SK-N-MC (cell line): ENCODE data around the gene EDN2.

Experiments
- DNase-seq: peaks from one replicate; pipeline ENCODE4 v3.0.0-alpha.2; 2011; ENCODE audit warnings: low read depth, low spot score
- H3K27ac ChIP-seq: fragments of 200-600 bp; sonication (generic); 2 replicates; pipeline ENCODE4 v1.5.1; 2016; ENCODE audit warnings: mixed run types
- H3K36me3 ChIP-seq: fragments of 200-600 bp; sonication (generic); 2 replicates; pipeline ENCODE4 v1.6.1; 2017; ENCODE audit warnings: antibody characterized with exemption, low read length, mixed read lengths; ENCODE audit not compliant: insufficient read depth
- H3K4me3 ChIP-seq: fragments of 200-600 bp; sonication (generic); 2 replicates; pipeline ENCODE4 v1.5.1; 2016
- H3K9ac ChIP-seq: fragments of 200-600 bp; sonication (generic); 2 replicates; pipeline ENCODE4 v1.8.0; 2017; ENCODE audit warnings: mixed run types, mixed read lengths; ENCODE audit not compliant: insufficient read length
- H3K9me3 ChIP-seq: fragments of 200-600 bp; sonication (generic); 2 replicates; pipeline ENCODE4 v1.6.1; 2017; ENCODE audit warnings: low read depth, mild to moderate bottlenecking, antibody characterized with exemption, low read length, moderate library complexity, mixed read lengths
- EZH2 ChIP-seq: fragments of 200-600 bp; sonication (generic); IDR thresholded peaks from one replicate; pipeline ENCODE4 v1.6.1; 2017; ENCODE audit warnings: antibody characterized with exemption
- FOXP2 ChIP-seq: optimal IDR thresholded peaks from 2 replicates; pipeline ENCODE3; 2011; ENCODE audit warnings: mild to moderate bottlenecking, moderate library complexity; ENCODE audit not compliant: insufficient read depth; ENCODE audit errors: extremely low read length, control extremely low read depth
- POLR2AphosphoS5 ChIP-seq: IDR thresholded peaks from 2 replicates; pipeline ENCODE4 v1.6.1; 2012; ENCODE audit warnings: mild to moderate bottlenecking, low read depth, low read length, borderline replicate concordance

The EDN2 gene

DNA sequence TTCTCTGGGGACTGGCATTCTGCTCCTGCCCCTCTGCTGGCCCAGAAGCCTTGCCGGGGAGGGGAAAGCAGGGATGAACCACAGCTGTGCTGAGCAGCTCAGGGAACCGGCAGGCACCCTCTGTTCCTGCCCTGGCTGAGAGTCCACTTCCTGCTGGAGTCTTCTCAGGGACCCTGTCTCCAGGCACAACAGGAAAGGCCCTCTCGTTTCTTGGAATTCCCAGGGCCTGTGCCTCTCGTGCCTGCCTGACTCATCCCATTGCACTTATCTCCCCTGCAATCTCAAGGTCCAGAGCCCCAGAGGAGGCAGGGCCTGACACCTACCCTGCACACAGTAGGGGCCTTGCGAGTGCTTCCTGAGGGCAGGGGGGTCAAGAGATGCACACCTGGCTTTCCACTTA, 1.1 kb upstream of the EDN2 start:
- Histone ChIP-seq H3K9ac (no peak overlapping the region), H3K27ac (no peak overlapping the region), H3K4me3 (no peak overlapping the region), H3K9me3 (no peaks in the 10 kb centered on the region), H3K36me3 (no peaks in the 10 kb centered on the region)
- TF ChIP-seq FOXP2 (no peak), POLR2AphosphoS5 (no peak)
- no peak for DNase-seq

DNA sequence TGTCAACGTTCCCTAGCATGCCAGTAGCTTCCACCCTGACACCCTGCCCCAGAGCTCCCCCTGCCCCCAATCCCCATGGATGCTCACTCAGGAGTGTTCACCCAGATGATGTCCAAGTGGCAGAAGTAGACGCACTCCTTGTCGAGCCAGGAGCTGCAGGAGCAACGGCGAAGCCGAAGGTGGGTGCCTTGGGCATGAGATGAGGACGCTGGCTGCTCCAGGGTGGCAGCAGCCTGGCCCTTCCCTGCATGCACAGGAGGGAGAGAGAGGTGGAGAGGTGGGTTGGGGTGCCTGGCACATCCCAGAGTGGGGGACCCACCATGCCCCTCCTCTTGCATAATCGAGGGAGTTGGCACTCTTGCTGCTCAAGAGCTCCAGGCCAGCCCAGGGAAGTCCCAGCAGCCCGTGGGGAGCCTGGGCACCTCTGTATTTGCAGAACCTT, 502 bp downstream of the EDN2 start:
- DNase-seq: no peak
- no peak overlapping the region for H3K27ac ChIP-seq
- no peak overlapping the region for H3K4me3 ChIP-seq
- no peaks in the 10 kb centered on the region for H3K9me3 ChIP-seq
- H3K9ac ChIP-seq: no peak overlapping the region
- no peaks in the 10 kb centered on the region for H3K36me3 ChIP-seq
- TF ChIP-seq FOXP2: no peak
- TF ChIP-seq POLR2AphosphoS5: no peak
- TF ChIP-seq EZH2: no peak

DNA sequence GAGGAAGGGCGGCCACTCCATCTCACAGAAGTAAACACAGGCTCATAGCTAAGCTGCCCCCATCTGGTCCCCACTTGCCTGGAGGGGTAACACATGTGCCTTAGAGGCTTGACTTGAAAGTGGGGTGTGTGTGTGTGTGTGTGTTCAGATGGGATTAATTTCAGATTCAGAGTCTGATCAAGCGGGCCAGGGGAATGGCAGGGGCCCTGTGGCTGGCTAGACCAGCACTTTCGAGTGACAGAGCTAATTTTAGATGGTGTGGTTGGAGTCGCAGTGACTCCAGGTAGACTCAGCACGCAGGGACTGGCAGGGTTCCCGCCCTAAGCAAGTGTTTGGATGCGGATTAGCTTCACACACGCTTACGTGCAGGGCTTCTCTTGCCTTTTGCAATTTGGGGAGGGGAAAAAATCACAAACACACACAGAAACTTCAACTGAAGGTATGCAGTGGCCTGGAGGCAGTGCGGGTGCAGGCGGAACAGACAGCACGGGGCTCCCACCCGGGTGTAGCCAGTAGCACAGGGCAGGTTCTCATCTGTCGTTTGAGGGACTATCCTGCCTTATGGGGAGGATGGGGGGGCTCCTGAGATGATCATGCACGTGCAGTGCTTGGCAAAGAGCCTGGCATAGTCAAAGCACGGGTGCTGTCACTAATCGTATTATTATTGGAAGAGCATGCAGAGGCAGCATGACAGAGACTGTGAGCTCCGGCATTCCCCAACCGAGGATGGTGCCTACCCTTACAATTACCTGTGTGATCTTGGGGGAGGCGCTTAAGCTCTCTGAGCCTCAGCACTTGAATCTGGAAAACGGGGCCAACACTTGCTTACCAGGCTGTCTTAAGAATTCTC, 1.3 kb downstream of the EDN2 start:
- Histone ChIP-seq H3K36me3 (no peaks in the 10 kb centered on the region), H3K9me3 (no peaks in the 10 kb centered on the region), H3K27ac (peak overlapping the region; percentile 29; the same call in 1 of the 2 replicates), H3K4me3 (peak overlapping the region; percentile 52), H3K9ac (no peak overlapping the region)
- TF ChIP-seq EZH2 (no peak), FOXP2 (no peak), POLR2AphosphoS5 (no peak)
- no peak for DNase-seq

DNA sequence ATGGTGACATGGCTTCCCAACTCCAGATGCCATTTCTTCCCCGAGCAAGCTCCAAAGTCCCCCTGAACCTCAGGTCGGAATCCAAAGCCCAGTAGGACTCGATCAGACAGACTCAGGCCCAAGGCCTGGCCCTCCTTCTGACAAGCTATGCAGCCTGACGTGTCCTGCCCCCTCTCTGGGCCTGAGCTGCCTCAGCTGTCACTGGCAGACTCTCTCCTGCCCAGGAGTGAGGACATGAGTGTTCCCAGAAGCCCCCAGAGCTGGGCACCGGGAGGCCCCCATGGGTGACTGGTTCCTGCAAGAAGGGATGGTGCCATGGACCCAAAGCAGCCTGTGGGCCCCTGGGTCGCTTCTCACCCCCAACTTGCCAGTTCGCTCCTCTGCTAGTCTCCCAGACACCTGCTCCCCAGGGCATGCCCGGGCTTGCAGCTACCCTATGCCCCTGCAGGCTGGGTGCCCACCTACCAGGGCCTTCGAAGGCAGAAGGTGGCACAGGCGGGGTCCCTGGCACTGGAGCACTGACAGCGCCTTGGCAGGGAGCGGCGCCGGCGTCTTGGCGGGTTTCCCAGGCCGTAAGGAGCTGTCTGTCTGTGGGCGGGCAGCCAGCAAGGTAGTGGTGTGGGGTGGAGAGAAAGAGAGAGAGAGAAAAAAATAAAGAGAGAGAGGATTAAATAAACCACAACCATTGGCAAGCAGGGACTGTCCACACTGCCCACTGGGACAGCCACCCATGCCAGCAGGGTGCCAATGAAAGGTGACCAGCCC, 2.3 kb downstream of the EDN2 start:
- TF ChIP-seq POLR2AphosphoS5: no peak
- TF ChIP-seq FOXP2: no peak
- TF ChIP-seq EZH2: no peak
- no peak overlapping the region for H3K27ac ChIP-seq
- peak overlapping the region; percentile 52 for H3K4me3 ChIP-seq
- no peaks in the 10 kb centered on the region for H3K36me3 ChIP-seq
- DNase-seq: no peak
- no peak overlapping the region for H3K9ac ChIP-seq
- no peaks in the 10 kb centered on the region for H3K9me3 ChIP-seq

DNA sequence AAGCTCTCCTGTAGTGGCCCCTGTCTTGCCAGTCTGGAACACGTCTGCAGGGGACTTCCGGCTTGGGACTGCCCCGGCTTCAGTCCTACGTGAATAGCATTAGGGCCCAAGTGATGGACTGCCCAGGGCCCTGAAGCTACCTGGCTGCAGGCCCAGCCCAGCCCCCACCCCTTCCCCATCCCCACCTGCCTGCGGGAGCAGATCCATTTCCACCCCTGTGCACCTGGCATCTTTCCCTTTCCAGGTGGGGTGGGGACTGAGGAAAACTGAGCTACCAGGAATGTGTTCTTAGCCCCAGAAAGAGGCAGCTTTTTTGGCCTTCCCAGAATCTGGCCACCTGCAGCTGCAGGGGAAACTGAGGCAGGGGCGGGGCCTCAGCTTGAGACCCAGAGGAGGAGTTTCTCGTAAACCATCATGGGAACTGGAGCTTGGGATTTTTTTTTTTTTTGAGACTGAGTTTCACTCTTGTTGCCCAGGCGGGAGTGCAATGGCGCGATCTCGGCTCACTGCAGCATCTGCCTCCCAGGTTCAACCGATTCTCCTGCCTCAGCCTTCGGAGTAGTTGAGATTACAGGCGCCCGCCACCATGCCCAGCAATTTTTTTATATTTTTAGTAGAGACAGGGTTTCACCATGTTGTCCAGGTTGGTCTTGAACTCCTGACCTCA, 3.2 kb downstream of the EDN2 start:
- Histone ChIP-seq H3K27ac (no peak overlapping the region), H3K9me3 (no peaks in the 10 kb centered on the region), H3K4me3 (no peak overlapping the region), H3K36me3 (no peaks in the 10 kb centered on the region), H3K9ac (no peak overlapping the region)
- TF ChIP-seq POLR2AphosphoS5 (no peak), EZH2 (no peak), FOXP2 (no peak)
- DNase-seq: no peak

DNA sequence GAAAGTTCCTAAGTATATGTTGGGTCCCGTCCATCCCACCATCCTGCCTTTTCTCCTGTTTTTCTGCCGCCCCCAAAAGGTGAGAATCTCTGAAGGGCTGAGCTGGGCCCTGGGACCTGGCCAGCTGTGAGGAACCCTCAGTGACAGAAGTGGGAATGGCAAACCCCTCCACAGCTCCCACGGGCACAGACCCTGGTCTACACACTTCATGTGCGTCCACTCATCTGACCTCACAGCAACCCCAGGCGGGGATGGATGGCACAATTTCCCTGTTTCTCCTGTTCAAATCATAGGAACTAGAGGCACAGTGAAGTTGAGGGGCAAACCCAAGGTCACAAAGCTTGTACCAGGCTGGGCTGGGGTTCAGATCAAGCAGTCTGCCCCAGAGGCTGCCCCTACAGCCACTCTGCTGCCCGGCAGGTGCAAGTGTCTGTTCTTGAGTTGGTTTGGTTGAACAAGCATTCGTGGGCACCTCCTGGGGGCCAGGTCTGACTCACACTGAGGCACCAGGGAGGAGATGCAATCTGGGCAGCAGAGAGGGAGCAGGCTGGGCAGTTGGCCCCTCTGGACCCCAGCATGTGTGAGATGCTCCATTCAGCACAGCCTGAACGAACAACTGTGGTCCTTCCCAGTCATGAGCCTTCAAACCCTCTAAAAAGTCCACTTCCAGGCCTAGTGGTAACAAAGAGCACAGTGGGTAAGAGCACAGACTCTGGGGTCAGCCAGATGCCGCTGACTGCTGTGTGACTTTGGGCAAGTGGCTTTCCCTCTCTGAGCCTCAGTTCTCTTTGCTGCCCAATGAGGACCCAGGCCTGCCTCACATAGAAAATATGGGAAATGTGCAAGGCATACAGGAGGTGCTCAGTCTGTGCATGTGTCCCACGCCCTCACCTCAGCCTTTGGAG, 4.0 kb downstream of the EDN2 start:
- DNase-seq: no peak
- TF ChIP-seq FOXP2 (no peak), EZH2 (no peak), POLR2AphosphoS5 (no peak)
- no peak overlapping the region for H3K27ac ChIP-seq

DNA sequence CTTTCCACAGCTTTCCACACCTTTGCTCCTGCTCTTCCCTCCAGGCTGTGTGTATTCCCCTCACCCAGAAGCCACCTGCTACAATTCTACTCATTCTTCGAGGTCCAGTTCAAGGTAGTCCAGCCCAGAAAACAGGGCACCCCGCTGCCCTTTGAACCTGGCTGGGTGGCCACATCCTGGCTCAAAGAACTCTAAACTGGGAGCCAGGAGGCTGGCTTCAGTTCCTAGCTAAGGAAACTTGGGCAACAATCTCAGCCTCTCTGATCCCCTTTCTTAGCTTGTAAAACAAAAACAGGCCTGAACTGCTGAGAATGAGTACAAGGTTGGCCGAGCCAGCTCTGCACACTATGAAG, 4.7 kb downstream of the EDN2 start:
- DNase-seq: no peak
- no peak overlapping the region for H3K9ac ChIP-seq
- H3K27ac ChIP-seq: no peak overlapping the region
- TF ChIP-seq FOXP2: no peak
- no peak for TF ChIP-seq EZH2
- TF ChIP-seq POLR2AphosphoS5: no peak
- no peaks in the 10 kb centered on the region for H3K36me3 ChIP-seq
- H3K9me3 ChIP-seq: no peaks in the 10 kb centered on the region
- H3K4me3 ChIP-seq: no peak overlapping the region

More for the DNA sequence above, 4.0 kb downstream of the EDN2 start:
- no peak overlapping the region for H3K9ac ChIP-seq
- no peaks in the 10 kb centered on the region for H3K9me3 ChIP-seq
- no peaks in the 10 kb centered on the region for H3K36me3 ChIP-seq
- no peak overlapping the region for H3K4me3 ChIP-seq
